Measurements from ENCODE around the gene KIF19. TPM values are rescaled to one million over a fixed set of nuclear protein-coding genes. Genes with fewer than 3 reads are reported as not detected.

The KIF19 gene
- total and polyA plus RNA-seq, 2 of the 8 experiments (the other 6 are each of a cell fraction or from before 2014, with no cell fraction given) = 0.52 to 0.77 TPM

DNA sequence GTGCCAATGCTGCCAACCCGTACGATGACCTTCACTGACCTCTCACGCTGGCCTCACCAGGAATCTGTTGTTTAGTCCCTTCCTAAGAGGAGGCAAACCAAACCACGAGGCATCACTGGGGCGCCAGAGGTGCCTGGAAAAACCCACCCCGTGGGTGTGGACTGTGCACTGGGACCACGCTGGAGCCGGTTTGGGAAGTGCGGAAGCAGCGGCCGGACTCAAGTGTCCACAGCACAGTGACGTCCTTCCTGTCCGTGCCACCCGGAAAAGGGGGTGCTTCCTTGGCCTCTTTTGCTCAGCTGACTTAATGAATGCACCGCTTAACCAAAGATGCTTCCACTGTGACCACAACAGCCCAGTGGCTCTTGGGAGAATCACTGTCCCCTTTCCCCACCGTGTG lies 9.0 kb upstream of the KIF19 start:
- H4K20me1 ChIP-seq (replicated peaks in 1 of 2; ENCODE audit: control insufficient read depth in 1 of 2, insufficient read depth in 2 of 2, low read length in 2 of 2) = no peaks in the 10 kb centered on the region
- H3K23ac ChIP-seq (ENCODE audit: insufficient read length) = no peak overlapping the region
- no peak overlapping the region for H3K4ac ChIP-seq (replicated peaks; ENCODE audit: insufficient read length, low read depth, low read length)
- H4K91ac ChIP-seq (replicated peaks; ENCODE audit: insufficient read length, low read length) = no peak overlapping the region
- H2BK20ac ChIP-seq (ENCODE audit: low read length) = no peak overlapping the region
- H3K9ac ChIP-seq (replicated peaks in 1 of 4; ENCODE audit: extremely low read depth in 1 of 4, low read depth in 3 of 4, low read length in 3 of 4) = no peak overlapping the region
- H3K36me3 ChIP-seq (ENCODE audit: control insufficient read depth in 2 of 4, insufficient read depth in 4 of 4, low read length in 3 of 4) = no peaks in the 10 kb centered on the region
- POLR2A ChIA-PET (ENCODE audit: partially characterized antibody) = no interaction called here
- H3K9me3 ChIP-seq (ENCODE audit: insufficient read depth in 2 of 2, low read depth in 1 of 2, low read length in 1 of 2) = peaks cover 0 to 5% of the 10 kb centered on the region in 2 experiments; a peak in 1 of 4 replicates
- no peak overlapping the region for H4K5ac ChIP-seq (ENCODE audit: insufficient read length, low read depth, low read length)
- no peak overlapping the region for H2BK15ac ChIP-seq (ENCODE audit: low read length)
- H3K56ac ChIP-seq (replicated peaks; ENCODE audit: insufficient read length, low read depth, low read length) = no peak overlapping the region
- DNase-seq (ENCODE audit: low read depth in 1 of 2, low spot score in 2 of 2) (no peak), FAIRE-seq (no peak)
- no peaks in the 10 kb centered on the region; a peak in 2 of 7 replicates for H3K27me3 ChIP-seq (replicated peaks in 1 of 4; ENCODE audit: control insufficient read depth in 3 of 4, extremely low read depth in 1 of 4, insufficient read depth in 3 of 4, low read length in 3 of 4)
- no peak overlapping the region for H2AFZ ChIP-seq (ENCODE audit: low read length)
- H3K79me2 ChIP-seq (ENCODE audit: control insufficient read depth in 1 of 2, insufficient read depth in 2 of 2, low read length in 2 of 2) = no peaks in the 10 kb centered on the region
- H3K18ac ChIP-seq (ENCODE audit: extremely low read depth, low read length) = no peak overlapping the region
- no peak overlapping the region for H3K27ac ChIP-seq (ENCODE audit: low read depth, low read length)
- H3K23me2 ChIP-seq (ENCODE audit: low read depth, low read length) = no peaks in the 10 kb centered on the region
- WGBS, 2 experiments (ENCODE audit: extremely low coverage in 1 of 2, insufficient coverage in 1 of 2, insufficient read length in 1 of 2, insufficient replicate concordance in 2 of 2, low coverage in 1 of 2, low lambda C conversion rate in 2 of 2, missing lambda C conversion rate in 1 of 2) = 84% methylated on average over 16 of the region's 16 CpGs; no CpG with 5 or more reads in 1 of the 2 experiments
- H2BK12ac ChIP-seq (ENCODE audit: low read depth, low read length) = no peak overlapping the region
- H3K79me1 ChIP-seq (ENCODE audit: low read depth, low read length) = no peaks in the 10 kb centered on the region
- H3K14ac ChIP-seq (ENCODE audit: insufficient read length) = no peak overlapping the region
- H4K8ac ChIP-seq (ENCODE audit: extremely low read depth, insufficient read depth, low read length) = no peak overlapping the region
- no peak overlapping the region for H2AK5ac ChIP-seq (ENCODE audit: low read depth, low read length)
- CTCF ChIA-PET (ENCODE audit: partially characterized antibody) = interaction anchor here (1.1 to 2.1 kb wide), 5 partner anchors 12 to 51 kb away, joined by 4 to 9 read pairs (median 5); no protein-coding TSS in a partner anchor
- no peak overlapping the region for H3K4me2 ChIP-seq (ENCODE audit: insufficient read depth in 1 of 2, low read depth in 2 of 2, low read length in 2 of 2)
- no peaks in the 10 kb centered on the region for H3K4me1 ChIP-seq (replicated peaks in 1 of 4; ENCODE audit: control insufficient read depth in 3 of 4, insufficient read depth in 4 of 4, low read length in 3 of 4)
- H2BK120ac ChIP-seq (replicated peaks; ENCODE audit: low read depth, low read length) = no peak overlapping the region
- no peak overlapping the region for H2BK5ac ChIP-seq (ENCODE audit: low read depth, low read length)
- no peak overlapping the region for H3K4me3 ChIP-seq (ENCODE audit: extremely low read depth in 1 of 4, insufficient read depth in 2 of 4, low read depth in 3 of 4, low read length in 4 of 4)
- TF ChIP-seq TAF1 (IDR thresholded peaks at IDR 0.05; ENCODE audit: low read depth, low read length) = no peak
- TF ChIP-seq SP1 (IDR thresholded peaks at IDR 0.05; ENCODE audit: low read depth, low read length) = no peak
- no peak for TF ChIP-seq SP2 (IDR thresholded peaks at IDR 0.05; ENCODE audit: low read length)
- TF ChIP-seq EP300 (IDR thresholded peaks at IDR 0.05; ENCODE audit: borderline replicate concordance in 1 of 2, low read depth in 2 of 2, low read length in 2 of 2) = no peak
- no peak for TF ChIP-seq RXRA (IDR thresholded peaks at IDR 0.05; ENCODE audit: insufficient read depth, low read depth, low read length)
- no peak for TF ChIP-seq HDAC2 (IDR thresholded peaks at IDR 0.05; ENCODE audit: borderline replicate concordance in 1 of 2, low read depth in 2 of 2, low read length in 2 of 2)
- TF ChIP-seq, protein P1, sequence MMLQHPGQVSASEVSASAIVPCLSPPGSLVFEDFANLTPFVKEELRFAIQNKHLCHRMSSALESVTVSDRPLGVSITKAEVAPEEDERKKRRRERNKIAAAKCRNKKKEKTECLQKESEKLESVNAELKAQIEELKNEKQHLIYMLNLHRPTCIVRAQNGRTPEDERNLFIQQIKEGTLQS (IDR thresholded peaks at IDR 0.05; ENCODE audit: insufficient read depth, low read depth, low read length) = no peak
- no peak for TF ChIP-seq TCF12 (IDR thresholded peaks at IDR 0.05; ENCODE audit: low read depth, low read length)
- TF ChIP-seq CEBPB (IDR thresholded peaks at IDR 0.05; ENCODE audit: low read depth, low read length) = no peak
- TF ChIP-seq POLR2A (IDR thresholded peaks at IDR 0.05; ENCODE audit: control extremely low read depth in 1 of 2, low read depth in 2 of 2, low read length in 2 of 2) = no peak
- TF ChIP-seq SIX5 (IDR thresholded peaks at IDR 0.05; ENCODE audit: low read depth, low read length) = no peak
- TF ChIP-seq EGR1 (IDR thresholded peaks at IDR 0.05; ENCODE audit: borderline replicate concordance, low read depth, low read length) = no peak
- TF ChIP-seq, protein P2, sequence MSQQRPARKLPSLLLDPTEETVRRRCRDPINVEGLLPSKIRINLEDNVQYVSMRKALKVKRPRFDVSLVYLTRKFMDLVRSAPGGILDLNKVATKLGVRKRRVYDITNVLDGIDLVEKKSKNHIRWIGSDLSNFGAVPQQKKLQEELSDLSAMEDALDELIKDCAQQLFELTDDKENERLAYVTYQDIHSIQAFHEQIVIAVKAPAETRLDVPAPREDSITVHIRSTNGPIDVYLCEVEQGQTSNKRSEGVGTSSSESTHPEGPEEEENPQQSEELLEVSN (IDR thresholded peaks at IDR 0.05) = no peak
- TF ChIP-seq TAF7 (optimal IDR thresholded peaks at IDR 0.05; ENCODE audit: borderline replicate concordance, low read depth, low read length) = no peak

Data from H1 (cell line).